GM12878 (cell line): ENCODE measurements around the gene CDC7. TPM values are rescaled to one million over a fixed set of nuclear protein-coding genes. Genes with fewer than 3 reads are reported as not detected.

ENCODE experiments used
- ATAC-seq: fragments of 200-7000 bp; cut with Tn5 transposase; 3 replicates; pipeline ENCODE4 v1.9.1; 2020; ENCODE audit warnings: mild to moderate bottlenecking, moderate library complexity
- BruUV-seq: library from RNA; stranded (reverse); fragments of 400-500 nt; replicated peaks from 2 replicates; lab custom pipeline; 2021; lab: Mats Ljungman, UMichigan
- CTCF ChIA-PET: fragments of 300-600 bp; sonication (Branson Sonifier 250); formaldehyde crosslinking; extraction: SDS; loops from one replicate; lab custom pipeline; 2021; ENCODE audit warnings: inconsistent platforms; lab: Yijun Ruan, JAX
- POLR2A ChIA-PET: fragments of 350-600 bp; formaldehyde crosslinking; extraction: SDS; loops from one replicate; lab custom pipeline; 2021; ENCODE audit warnings: inconsistent platforms; lab: Charles Lee
- RAD21 ChIA-PET: fragments of 300-600 bp; sonication (Branson Sonifier 250); formaldehyde crosslinking; loops from one replicate; lab custom pipeline; 2023; ENCODE audit warnings: antibody characterized with exemption; ENCODE audit not compliant: unreplicated experiment; lab: Charles Lee
- SMC1A ChIA-PET: fragments of 300-600 bp; sonication (Branson Sonifier 250); formaldehyde crosslinking; loops from one replicate; lab custom pipeline; 2023; ENCODE audit not compliant: unreplicated experiment, uncharacterized antibody; lab: Charles Lee
- DNase-seq: peaks from one replicate; pipeline ENCODE4 v3.0.0-alpha.2; 2011; ENCODE audit warnings: low read depth, low spot score
- FAIRE-seq: peaks from 3 replicates; lab custom pipeline; 2011; peaks lifted over from hg19 to GRCh38; lab: Jason Lieb, UNC
- H2AFZ ChIP-seq: 2 replicates; pipeline ENCODE4 v1.6.0; 2011; ENCODE audit warnings: low read depth, low read length, control low read depth; ENCODE audit not compliant: control insufficient read depth
- H3K27ac ChIP-seq: 2 replicates; pipeline ENCODE4 v1.5.1; 2011; ENCODE audit warnings: control low read depth; ENCODE audit not compliant: control insufficient read depth, insufficient read depth
- H3K27me3 ChIP-seq, 2 experiments: replicated peaks in 1 of 2; 2 replicates each; pipeline versions ENCODE4 v1.6.0 to v1.6.1; 2011; ENCODE audit warnings: low read length in 1 of 2; ENCODE audit not compliant: control insufficient read depth in 2 of 2, insufficient read depth in 2 of 2
- H3K36me3 ChIP-seq, 2 experiments: 2 replicates each; pipeline ENCODE4 v1.5.1; 2011; ENCODE audit warnings: low read length in 1 of 2; ENCODE audit not compliant: control insufficient read depth in 2 of 2, insufficient read depth in 2 of 2
- H3K4me1 ChIP-seq: 2 replicates; pipeline ENCODE4 v1.6.1; 2011; ENCODE audit warnings: mild to moderate bottlenecking, low read length, moderate library complexity, mixed read lengths; ENCODE audit not compliant: control insufficient read depth, insufficient read depth
- H3K4me2 ChIP-seq: 2 replicates; pipeline ENCODE4 v1.6.0; 2011; ENCODE audit warnings: control low read depth; ENCODE audit not compliant: control insufficient read depth, insufficient read depth
- H3K4me3 ChIP-seq: fragments of 200-600 bp; sonication (generic); 2 replicates; pipeline ENCODE4 v1.5.1; 2016
- H3K79me2 ChIP-seq: 2 replicates; pipeline ENCODE4 v1.6.0; 2011; ENCODE audit warnings: low read length; ENCODE audit not compliant: control insufficient read depth, insufficient read depth
- H3K9ac ChIP-seq: 2 replicates; pipeline ENCODE4 v1.8.0; 2011; ENCODE audit warnings: low read length, control low read depth, mixed read lengths; ENCODE audit not compliant: control insufficient read depth, insufficient read depth
- H3K9me3 ChIP-seq: replicated peaks from 3 replicates; pipeline ENCODE4 v1.5.1; 2011; ENCODE audit warnings: mild to moderate bottlenecking, low read length; ENCODE audit not compliant: control insufficient read depth, insufficient read depth
- H4K20me1 ChIP-seq: 2 replicates; pipeline ENCODE4 v1.6.0; 2011; ENCODE audit not compliant: control insufficient read depth, insufficient read depth
- BMI1 ChIP-seq: fragments of 450-650 bp; IDR thresholded peaks from 2 replicates; pipeline ENCODE4 v1.6.1; 2016; ENCODE audit warnings: mild to moderate bottlenecking, moderate library complexity, borderline replicate concordance
- POU2F2 ChIP-seq: IDR thresholded peaks from 3 replicates; pipeline ENCODE4 v1.6.1; 2011; ENCODE audit warnings: low read depth, mild to moderate bottlenecking, low read length, borderline replicate concordance
- RAD21 ChIP-seq: IDR thresholded peaks from 2 replicates; pipeline ENCODE4 v1.6.1; 2011; ENCODE audit warnings: mild to moderate bottlenecking, low read depth, low read length, moderate library complexity; ENCODE audit not compliant: insufficient read depth
- ZNF207 ChIP-seq: fragments of 450-650 bp; IDR thresholded peaks from 2 replicates; pipeline ENCODE4 v1.6.1; 2014; ENCODE audit warnings: antibody characterized with exemption, mild to moderate bottlenecking, borderline replicate concordance
- ZZZ3 ChIP-seq: IDR thresholded peaks from 2 replicates; pipeline ENCODE4 v1.6.1; 2011; ENCODE audit warnings: low read depth; ENCODE audit not compliant: control insufficient read depth, insufficient read length
- WGBS: methylation state at CpG from one replicate; pipeline ENCODE4 v1.1.6; 2016; ENCODE audit warnings: low lambda C conversion rate; ENCODE audit not compliant: insufficient replicate concordance, insufficient coverage; ENCODE audit errors: missing lambda C conversion rate; 5-methylcytosine and 5-hydroxymethylcytosine counted together
- in situ Hi-C: fragments of 300-500 bp; cut with MboI; formaldehyde crosslinking; loops from 9 replicates; pipeline ENCODE4 v1.14.3; 2018; ENCODE audit warnings: mixed read lengths
- intact Hi-C: fragments of 100-400 bp; cut with micrococcal nuclease; formaldehyde crosslinking; loops from one replicate; pipeline ENCODE4 v1.14.2; 2022; ENCODE audit not compliant: unreplicated experiment
- polyA plus RNA-seq, 11 experiments: library from polyadenylated mRNA; depleted of rRNA in 4 of 11; unstranded in 6 of 11; stranded (reverse) in 5 of 11; fragments of >200 nt; fragmentation: Nextera tagmentation in 4 of 11; fragmentation: Illumina TruSeq in 1 of 11; extraction: Ambion mirVana in 4 of 11; extraction: Trizol in 1 of 11; gene quantifications; 1 replicate in 1 of 11; 2 replicates in 10 of 11; pipeline versions ENCODE4 v1.2.1 to v1.2.3, GENCODE V29; 2011 to 2016; ENCODE audit warnings: inconsistent platforms in 2 of 11, missing spikeins in 2 of 11, low read depth in 1 of 11
- total RNA-seq, 4 experiments: library from RNA; depleted of rRNA in 3 of 4; stranded (reverse); fragments of >200 nt in 3 of 4; fragmentation: Illumina TruSeq in 1 of 4; extraction: Trizol in 1 of 4; gene quantifications; 2 replicates each; pipeline versions ENCODE4 v1.2.1 to v1.2.3, GENCODE V29; 2013 to 2021
- TF ChIP-seq, protein P1 (sequence below): IDR thresholded peaks from 2 replicates; pipeline ENCODE4 v1.6.1; 2012; ENCODE audit warnings: low read length, inconsistent platforms
- TF ChIP-seq, protein P2 (sequence below): fragments of 150-350 bp; IDR thresholded peaks from 2 replicates; pipeline ENCODE4 v1.6.1; 2014; ENCODE audit warnings: mild to moderate bottlenecking, low read depth, low read length
- TF ChIP-seq, protein P3 (sequence below): fragments of 450-650 bp; IDR thresholded peaks from 2 replicates; pipeline ENCODE4 v1.6.1; 2018; ENCODE audit warnings: mild to moderate bottlenecking, low read depth, moderate library complexity; ENCODE audit not compliant: partially characterized antibody

Gene CDC7
- total and polyA plus RNA-seq, 10 of the 15 experiments (the other 5 are each of a cell fraction or from before 2014, with no cell fraction given): 14.9 to 37.8 (median 26.0) TPM

GRCh38 chr1:91546876-91547275 is 46.2 kb downstream of the CDC7 start:
- H3K27me3 ChIP-seq: no peaks in the 10 kb centered on the region
- ChIA-PET RAD21 (no interaction called here), SMC1A (no interaction called here), POLR2A (no interaction called here), CTCF (no interaction called here)
- H3K36me3 ChIP-seq: no peaks in the 10 kb centered on the region
- H3K4me3 ChIP-seq: no peak overlapping the region
- H3K79me2 ChIP-seq: no peaks in the 10 kb centered on the region
- no peak for ATAC-seq
- FAIRE-seq: no peak
- BruUV-seq: no TSS peak
- in situ Hi-C loops: no loop called here
- 83% methylated on average over 18 of the region's 19 CpGs for WGBS
- no peaks in the 10 kb centered on the region for H4K20me1 ChIP-seq
- no peak overlapping the region for H3K4me2 ChIP-seq
- H3K27ac ChIP-seq: no peak overlapping the region
- no peak overlapping the region for H3K9ac ChIP-seq
- no peak overlapping the region for H2AFZ ChIP-seq
- TF ChIP-seq, protein P1, sequence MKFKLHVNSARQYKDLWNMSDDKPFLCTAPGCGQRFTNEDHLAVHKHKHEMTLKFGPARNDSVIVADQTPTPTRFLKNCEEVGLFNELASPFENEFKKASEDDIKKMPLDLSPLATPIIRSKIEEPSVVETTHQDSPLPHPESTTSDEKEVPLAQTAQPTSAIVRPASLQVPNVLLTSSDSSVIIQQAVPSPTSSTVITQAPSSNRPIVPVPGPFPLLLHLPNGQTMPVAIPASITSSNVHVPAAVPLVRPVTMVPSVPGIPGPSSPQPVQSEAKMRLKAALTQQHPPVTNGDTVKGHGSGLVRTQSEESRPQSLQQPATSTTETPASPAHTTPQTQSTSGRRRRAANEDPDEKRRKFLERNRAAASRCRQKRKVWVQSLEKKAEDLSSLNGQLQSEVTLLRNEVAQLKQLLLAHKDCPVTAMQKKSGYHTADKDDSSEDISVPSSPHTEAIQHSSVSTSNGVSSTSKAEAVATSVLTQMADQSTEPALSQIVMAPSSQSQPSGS: no peak
- no peak for TF ChIP-seq ZZZ3
- TF ChIP-seq RAD21: peak; percentile 23; the same call in 1 of the 2 replicates
- no peaks in the 10 kb centered on the region for H3K9me3 ChIP-seq
- no peaks in the 10 kb centered on the region for H3K4me1 ChIP-seq
- intact Hi-C loops: no loop called here
- DNase-seq: no peak

DNA sequence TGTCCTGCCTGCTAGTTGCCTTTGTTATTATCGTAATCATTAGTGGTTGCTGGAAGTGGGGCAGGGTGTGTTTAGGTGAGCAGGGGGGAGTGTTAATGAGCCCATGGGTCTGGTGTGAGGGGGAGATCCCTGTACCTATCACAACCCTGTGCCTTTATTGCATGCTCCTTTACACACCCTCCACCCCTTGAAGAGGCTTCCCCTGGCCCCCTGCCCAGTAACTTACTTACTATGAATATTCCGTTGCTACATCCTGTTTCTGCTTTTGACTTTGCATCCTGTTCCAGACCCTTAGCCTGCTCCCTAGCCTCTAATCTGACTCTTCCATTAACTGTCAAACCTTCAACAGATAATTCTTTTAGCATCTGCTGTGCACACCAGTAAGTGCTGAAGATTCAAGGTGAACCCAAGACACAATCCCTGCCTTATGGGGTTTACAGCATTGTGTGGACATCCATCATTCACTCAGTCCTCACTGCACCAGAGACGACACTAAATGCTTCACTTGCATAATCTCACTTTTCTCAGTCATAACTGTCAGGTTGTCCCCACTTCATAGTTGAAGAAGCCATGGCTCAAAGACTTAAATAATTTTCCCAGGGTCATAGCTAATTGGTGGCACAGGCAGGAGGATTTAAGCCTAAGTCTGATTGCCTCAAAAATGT is 47.9 kb downstream of the CDC7 start:
- ATAC-seq: no peak
- TF ChIP-seq ZNF207: no peak
- TF ChIP-seq BMI1: no peak
- no peak for TF ChIP-seq POU2F2
- TF ChIP-seq, protein P2, sequence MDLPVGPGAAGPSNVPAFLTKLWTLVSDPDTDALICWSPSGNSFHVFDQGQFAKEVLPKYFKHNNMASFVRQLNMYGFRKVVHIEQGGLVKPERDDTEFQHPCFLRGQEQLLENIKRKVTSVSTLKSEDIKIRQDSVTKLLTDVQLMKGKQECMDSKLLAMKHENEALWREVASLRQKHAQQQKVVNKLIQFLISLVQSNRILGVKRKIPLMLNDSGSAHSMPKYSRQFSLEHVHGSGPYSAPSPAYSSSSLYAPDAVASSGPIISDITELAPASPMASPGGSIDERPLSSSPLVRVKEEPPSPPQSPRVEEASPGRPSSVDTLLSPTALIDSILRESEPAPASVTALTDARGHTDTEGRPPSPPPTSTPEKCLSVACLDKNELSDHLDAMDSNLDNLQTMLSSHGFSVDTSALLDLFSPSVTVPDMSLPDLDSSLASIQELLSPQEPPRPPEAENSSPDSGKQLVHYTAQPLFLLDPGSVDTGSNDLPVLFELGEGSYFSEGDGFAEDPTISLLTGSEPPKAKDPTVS: no peak
- TF ChIP-seq, protein P3, sequence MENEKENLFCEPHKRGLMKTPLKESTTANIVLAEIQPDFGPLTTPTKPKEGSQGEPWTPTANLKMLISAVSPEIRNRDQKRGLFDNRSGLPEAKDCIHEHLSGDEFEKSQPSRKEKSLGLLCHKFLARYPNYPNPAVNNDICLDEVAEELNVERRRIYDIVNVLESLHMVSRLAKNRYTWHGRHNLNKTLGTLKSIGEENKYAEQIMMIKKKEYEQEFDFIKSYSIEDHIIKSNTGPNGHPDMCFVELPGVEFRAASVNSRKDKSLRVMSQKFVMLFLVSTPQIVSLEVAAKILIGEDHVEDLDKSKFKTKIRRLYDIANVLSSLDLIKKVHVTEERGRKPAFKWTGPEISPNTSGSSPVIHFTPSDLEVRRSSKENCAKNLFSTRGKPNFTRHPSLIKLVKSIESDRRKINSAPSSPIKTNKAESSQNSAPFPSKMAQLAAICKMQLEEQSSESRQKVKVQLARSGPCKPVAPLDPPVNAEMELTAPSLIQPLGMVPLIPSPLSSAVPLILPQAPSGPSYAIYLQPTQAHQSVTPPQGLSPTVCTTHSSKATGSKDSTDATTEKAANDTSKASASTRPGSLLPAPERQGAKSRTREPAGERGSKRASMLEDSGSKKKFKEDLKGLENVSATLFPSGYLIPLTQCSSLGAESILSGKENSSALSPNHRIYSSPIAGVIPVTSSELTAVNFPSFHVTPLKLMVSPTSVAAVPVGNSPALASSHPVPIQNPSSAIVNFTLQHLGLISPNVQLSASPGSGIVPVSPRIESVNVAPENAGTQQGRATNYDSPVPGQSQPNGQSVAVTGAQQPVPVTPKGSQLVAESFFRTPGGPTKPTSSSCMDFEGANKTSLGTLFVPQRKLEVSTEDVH: no peak

More for the DNA sequence above, 47.9 kb downstream of the CDC7 start:
- Histone ChIP-seq H2AFZ (no peak overlapping the region), H3K36me3 (no peaks in the 10 kb centered on the region), H3K4me3 (no peak overlapping the region), H3K4me1 (no peaks in the 10 kb centered on the region), H3K79me2 (no peaks in the 10 kb centered on the region), H3K9me3 (no peaks in the 10 kb centered on the region; the same call in 2 of the 3 replicates), H3K27ac (no peak overlapping the region), H4K20me1 (no peaks in the 10 kb centered on the region), H3K27me3 (no peaks in the 10 kb centered on the region), H3K4me2 (no peak overlapping the region), H3K9ac (no peak overlapping the region)
- DNase-seq: no peak
- ChIA-PET CTCF (interaction anchor here (0.8 to 1.2 kb wide), 2 partner anchors 20 to 27 kb away, joined by 3 read pairs; no protein-coding TSS in a partner anchor), POLR2A (no interaction called here), RAD21 (interaction anchor here (0.6 kb wide), 1 partner anchor 97 kb away, joined by 3 read pairs; no protein-coding TSS in a partner anchor), SMC1A (interaction anchor here (1.2 kb wide), 1 partner anchor 15 kb away, joined by 3 read pairs; no protein-coding TSS in a partner anchor)
- WGBS: 35% methylated on average over 3 of the region's 3 CpGs
- no peak for FAIRE-seq
- in situ Hi-C loops: no loop called here
- BruUV-seq: no TSS peak
- intact Hi-C loops: no loop called here
